ENCODE data around the gene REG1B. TPM values are rescaled to one million over a fixed set of nuclear protein-coding genes. Genes with fewer than 3 reads are reported as not detected.
A peak's percentile ranks its signal among the peaks of the same experiment; 100 is the strongest.

REG1B gene
- 2.0 TPM for total RNA-seq (2021; ENCODE audit: unreplicated experiment)
- not detected for polyA plus RNA-seq (2012; ENCODE audit: insufficient read length)
- not detected for Bru-seq, nascent RNA
- BruChase-seq, experiment 1, labeled RNA remaining after a 2-hour chase = not detected
- BruChase-seq, experiment 2, labeled RNA remaining after a 6-hour chase = not detected
- long read RNA-seq = 0 reads

GRCh38 chr2:79087785-79088364 is at the start of gene REG1B:
REG1B (minus strand) TSS chr2:79087993; CDS start chr2:79087612, 381 bp downstream.
- ChIA-PET POLR2A (no interaction called here), CTCF (no interaction called here)
- Histone ChIP-seq H3K27me3 (ENCODE audit: control insufficient read depth, insufficient read depth, low read length) (no peaks in the 10 kb centered on the region), H3K4me3 (ENCODE audit: low read depth in 2 of 2, low read length in 2 of 2) (no peak within 1 kb of the TSS), H3K9me3 (ENCODE audit: control insufficient read depth, insufficient read depth, low read depth, low read length) (no peaks in the 10 kb centered on the region), H3K4me1 (ENCODE audit: control insufficient read depth, insufficient read depth, low read length) (no peaks in the 10 kb centered on the region), H3K36me3 (ENCODE audit: control insufficient read depth, insufficient read depth, low read length) (no peaks in the 10 kb centered on the region), H3K27ac (ENCODE audit: low read length) (no peak within 1 kb of the TSS)
- ATAC-seq = no peak
- no TSS peak for BruUV-seq (replicated peaks)
- in situ Hi-C loops (cut with HindIII; ENCODE audit: low pct_unique_long_range_greater_than_20kb, low sequenced_read_pairs) = no loop called here
- no peak for DNase-seq (ENCODE audit: low read depth, low spot score)
- intact Hi-C loops (cut with micrococcal nuclease; ENCODE audit: unreplicated experiment) = no loop called here
- TF ChIP-seq REST (IDR thresholded peaks at IDR 0.05; ENCODE audit: insufficient read depth in 1 of 2, low read depth in 2 of 2, low read length in 1 of 2) = no peak
- TF ChIP-seq CTCF (IDR thresholded peaks at IDR 0.05) = no peak
- no peak for TF ChIP-seq SIN3A (IDR thresholded peaks at IDR 0.05; ENCODE audit: borderline replicate concordance, insufficient read depth, low read depth, low read length)
- no peak for TF ChIP-seq POLR2AphosphoS5 (IDR thresholded peaks at IDR 0.05; ENCODE audit: low read depth, low read length)
- no peak for TF ChIP-seq TCF7L2 (IDR thresholded peaks at IDR 0.05; ENCODE audit: low read depth, low read length)

- H3K27ac ChIP-seq (ENCODE audit: low read length) = no peak overlapping the region
- no peak for ATAC-seq
- TF ChIP-seq CTCF (IDR thresholded peaks at IDR 0.05) (peak; percentile 28), SIN3A (IDR thresholded peaks at IDR 0.05; ENCODE audit: borderline replicate concordance, insufficient read depth, low read depth, low read length) (no peak), REST (IDR thresholded peaks at IDR 0.05; ENCODE audit: insufficient read depth in 1 of 2, low read depth in 2 of 2, low read length in 1 of 2) (no peak)
- intact Hi-C loops (cut with micrococcal nuclease; ENCODE audit: unreplicated experiment) (no loop called here), in situ Hi-C loops (cut with HindIII; ENCODE audit: low pct_unique_long_range_greater_than_20kb, low sequenced_read_pairs) (no loop called here)
- BruUV-seq (replicated peaks) = no TSS peak
- CTCF ChIA-PET = no interaction called here
- no peaks in the 10 kb centered on the region for H3K36me3 ChIP-seq (ENCODE audit: control insufficient read depth, insufficient read depth, low read length)
- H3K27me3 ChIP-seq (ENCODE audit: control insufficient read depth, insufficient read depth, low read length) = no peaks in the 10 kb centered on the region
- H3K4me3 ChIP-seq (ENCODE audit: low read depth in 2 of 2, low read length in 2 of 2) = no peak overlapping the region
- no peak for DNase-seq (ENCODE audit: low read depth, low spot score)
- no peaks in the 10 kb centered on the region for H3K4me1 ChIP-seq (ENCODE audit: control insufficient read depth, insufficient read depth, low read length)
- POLR2A ChIA-PET = no interaction called here
- H3K9me3 ChIP-seq (ENCODE audit: control insufficient read depth, insufficient read depth, low read depth, low read length) = no peaks in the 10 kb centered on the region
Measured at GRCh38 chr2:79131687-79132086, 43.9 kb upstream of the REG1B start.
